Mesenteric fat pad (tissue), 1 donor: ENCODE measurements around the gene BRME1. TPM values are rescaled to one million over a fixed set of nuclear protein-coding genes. Genes with fewer than 3 reads are reported as not detected.
A peak's percentile ranks its signal among the peaks of the same experiment; 100 is the strongest.

Experiments used
- DNase-seq: peaks from one replicate; pipeline ENCODE4 v3.0.0-alpha.2; 2020; ENCODE audit warnings: low spot score
- total RNA-seq: library from RNA; stranded (reverse); fragmentation: NEBNext Ultra II Directional; extraction: Animal tissue kit (Norgen Biotek cat#: 25700); gene quantifications from one replicate; pipeline ENCODE4 v1.2.1, GENCODE V29; 2021
- donor health status: DM: yes; HTN: yes; CAD: no.

Gene BRME1
- total RNA-seq, 1 donor from 2014 or later, result 0.67 TPM

DNA sequence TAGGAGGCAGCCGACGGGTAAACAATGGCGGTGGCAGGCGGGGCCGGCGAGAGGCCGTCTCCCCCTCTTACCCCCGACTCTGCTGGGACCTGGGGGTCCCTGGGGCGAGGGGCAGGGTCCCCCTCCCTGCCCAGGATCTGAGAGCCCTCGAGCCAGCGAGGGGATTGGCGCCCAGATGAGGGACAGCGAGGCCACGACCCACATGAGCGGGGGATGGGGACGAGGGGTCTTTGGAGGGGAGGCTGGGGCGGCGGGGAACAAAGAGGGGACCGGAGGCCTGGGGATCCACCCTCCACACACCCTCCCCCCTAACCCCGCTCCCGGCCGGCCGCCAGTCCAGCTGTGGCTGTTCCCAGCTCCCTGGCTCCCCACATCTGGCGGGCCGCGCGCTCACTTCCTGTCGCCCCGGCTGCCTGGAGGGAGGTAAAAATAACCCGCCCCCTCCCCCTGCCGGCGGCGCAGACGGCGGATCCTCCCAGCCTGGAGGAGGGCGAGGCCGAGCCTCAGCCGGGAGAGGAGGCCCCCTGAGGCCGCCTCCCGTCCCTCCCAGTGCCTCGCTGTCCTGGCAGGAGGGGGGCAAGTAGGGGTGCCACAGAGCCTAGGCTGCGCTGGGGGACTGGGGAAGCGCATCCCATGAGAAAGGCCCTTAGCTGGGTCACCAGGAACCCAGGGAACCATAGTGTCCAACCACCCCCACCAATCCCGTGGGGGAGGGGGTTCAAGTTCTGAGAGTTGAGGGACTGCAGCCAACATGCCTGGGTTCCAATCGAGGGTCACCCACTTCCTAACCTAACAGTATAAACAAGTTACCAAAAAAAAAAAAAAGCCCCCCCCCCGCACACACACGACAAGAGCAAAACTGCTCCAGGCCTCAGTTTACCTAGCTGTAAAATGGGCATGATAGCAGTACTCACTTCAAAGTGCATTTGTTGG is 58.2 kb downstream of the BRME1 start:
- peak; percentile 97 for DNase-seq

DNA sequence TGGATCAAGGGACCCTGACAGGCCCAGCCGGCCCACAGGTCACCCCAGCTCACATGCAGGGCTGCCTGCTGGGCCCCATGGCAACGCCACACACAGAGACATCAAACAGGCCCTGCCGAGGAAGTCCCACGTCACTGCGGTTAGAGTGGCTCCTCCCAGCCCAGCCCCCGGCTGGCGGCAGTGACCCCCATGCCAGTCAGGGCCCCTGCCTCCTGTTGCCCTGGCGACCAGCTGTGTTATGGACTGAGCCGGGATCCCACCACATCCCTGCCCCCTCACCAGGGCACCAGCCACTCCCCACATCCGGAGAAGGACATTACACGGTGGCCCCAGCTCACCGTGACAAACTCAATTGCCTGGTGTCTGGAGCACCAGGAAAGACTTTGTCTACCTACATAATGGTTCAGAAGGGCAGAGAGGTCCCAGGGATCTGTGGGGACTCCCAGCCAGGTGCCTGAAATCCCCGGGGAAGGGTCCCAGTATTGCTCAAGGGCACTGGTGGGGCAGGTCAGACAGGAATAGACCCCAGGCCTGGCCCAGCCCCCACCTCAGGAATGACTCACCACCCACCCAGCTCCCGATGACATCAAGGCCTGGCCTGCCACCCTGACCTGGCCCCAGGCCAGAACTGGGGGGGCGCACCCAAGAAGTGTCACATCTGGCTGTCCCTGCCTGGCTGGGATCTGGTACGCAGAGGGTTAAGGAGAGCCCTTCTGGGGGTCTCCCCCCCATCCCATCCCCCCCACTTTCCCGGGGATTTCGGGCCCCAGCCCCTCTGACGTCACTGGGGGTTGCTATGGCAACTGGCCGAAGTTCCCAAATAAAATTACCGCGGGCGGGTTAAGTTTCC is 59.1 kb downstream of the BRME1 start:
- peak; percentile 96 for DNase-seq

DNA sequence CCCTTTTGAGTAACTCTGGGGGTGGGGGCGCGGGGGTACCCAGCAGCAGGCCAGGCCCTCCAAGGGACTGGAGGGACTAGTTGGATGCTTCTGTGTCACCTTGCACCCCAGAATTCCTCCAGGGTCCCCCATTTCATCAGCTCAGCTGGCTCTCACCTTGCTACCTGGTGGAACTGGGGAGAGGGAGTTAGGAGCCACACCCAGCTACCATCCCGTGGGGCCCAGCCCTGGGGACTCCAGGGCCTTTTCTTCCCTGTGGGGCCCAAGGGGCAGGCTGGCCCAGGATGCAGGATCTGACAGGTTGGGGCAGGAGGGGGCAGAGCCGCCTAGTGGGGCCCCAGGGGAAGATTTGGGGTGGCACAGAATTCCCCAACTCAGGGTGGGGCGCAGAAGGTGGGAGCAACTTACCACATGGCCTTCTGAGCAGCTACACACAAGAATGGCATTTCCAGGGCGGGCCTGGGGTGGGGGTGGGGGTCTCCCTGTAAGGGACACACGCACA is 61.7 kb downstream of the BRME1 start:
- no peak for DNase-seq

DNA sequence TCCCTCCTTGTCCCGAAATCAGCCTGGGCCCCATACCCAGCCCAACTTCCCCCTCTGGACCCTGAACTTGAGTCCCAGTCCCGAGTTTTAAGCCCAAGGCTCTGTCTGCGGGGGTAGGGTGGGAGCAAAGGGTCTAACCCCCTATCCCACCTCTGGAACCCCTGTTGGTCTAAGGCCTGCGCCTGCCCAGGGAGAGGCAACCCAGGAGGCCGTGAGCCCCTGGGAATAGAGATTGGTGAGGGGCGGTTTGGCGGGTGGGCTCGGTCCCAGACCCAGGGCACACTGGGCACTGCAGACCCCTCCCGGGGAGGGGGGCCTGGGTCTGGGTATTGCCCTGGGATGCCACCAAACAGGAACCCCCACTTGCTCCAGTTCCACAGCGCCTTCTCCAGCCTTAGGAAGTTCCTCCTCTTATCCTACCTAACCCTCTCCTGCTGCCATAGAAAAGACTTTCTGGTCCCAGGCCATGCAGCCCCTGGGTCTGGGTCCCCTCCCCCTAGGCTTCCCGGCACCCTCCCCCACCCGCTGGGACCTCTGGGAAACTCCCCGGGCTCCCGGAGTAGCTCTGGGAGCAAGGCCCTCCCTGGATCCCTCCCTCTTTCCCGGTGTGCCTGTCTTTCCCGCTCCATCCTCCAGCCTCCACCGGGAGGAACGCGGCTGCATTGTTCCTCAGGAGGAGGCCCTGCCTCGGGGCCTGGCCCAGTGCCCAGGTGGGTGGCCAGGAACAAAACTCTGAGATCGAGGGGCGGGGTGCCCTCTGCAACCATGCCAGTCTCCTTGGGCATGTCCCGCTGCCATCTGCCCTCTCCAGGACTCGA is 62.6 kb downstream of the BRME1 start:
- no peak for DNase-seq

DNA sequence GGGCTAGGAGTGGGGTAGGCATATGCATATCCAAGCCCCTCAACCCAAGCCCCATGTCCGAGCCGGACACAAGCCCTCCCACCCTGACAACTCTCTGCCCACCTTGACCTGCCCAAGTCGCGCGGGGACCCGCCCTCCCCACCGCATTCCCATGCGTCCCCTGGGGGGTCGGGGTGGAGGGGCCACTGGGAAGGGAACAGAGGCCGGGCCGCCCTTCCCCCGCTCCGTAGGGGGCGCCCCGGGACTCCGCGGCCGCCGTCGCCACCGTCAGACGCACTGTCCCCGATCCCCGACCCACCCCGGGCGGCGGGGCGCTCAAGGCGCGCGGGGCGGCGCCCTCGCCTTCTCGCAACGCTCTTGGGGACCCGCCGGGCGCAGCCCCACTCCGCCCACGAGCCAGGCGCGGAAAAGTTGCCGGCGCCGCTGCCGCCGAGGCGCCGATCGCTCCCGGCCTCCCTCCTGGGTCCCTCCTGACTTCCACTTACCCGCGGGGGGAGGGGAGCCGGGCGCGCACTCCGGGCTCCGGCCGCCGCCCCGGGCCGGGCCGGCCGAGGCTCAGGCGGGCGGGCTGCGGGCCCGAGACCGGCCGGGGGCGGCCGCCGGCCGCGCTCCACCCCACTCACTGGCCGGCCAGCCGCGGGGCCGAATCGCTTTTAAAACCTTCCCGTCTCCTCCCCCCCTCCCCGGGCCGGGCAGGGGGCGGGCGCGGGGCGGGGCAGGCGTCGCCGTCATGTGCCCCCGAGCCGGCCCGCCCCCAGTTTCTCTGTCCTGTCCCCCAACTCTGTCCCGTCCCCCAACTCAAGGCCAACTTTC is 63.4 kb downstream of the BRME1 start:
- no peak for DNase-seq

DNA sequence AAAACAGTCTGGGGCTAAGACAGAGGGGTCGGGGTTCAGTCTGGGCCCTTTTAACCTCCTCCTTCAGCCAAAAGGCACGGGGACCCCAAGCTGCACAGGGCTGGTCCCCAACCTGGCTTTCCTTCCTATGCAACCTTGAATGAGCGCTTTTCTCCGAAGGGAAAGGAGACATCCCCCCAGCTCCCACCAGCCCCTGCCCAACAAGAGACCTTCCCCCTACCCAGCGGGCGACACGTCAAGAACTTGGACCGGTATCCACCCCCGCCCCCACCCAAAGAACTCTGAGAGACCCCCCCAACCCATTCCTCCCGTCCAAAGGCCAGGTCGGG is 64.0 kb downstream of the BRME1 start:
- DNase-seq, result no peak

DNA sequence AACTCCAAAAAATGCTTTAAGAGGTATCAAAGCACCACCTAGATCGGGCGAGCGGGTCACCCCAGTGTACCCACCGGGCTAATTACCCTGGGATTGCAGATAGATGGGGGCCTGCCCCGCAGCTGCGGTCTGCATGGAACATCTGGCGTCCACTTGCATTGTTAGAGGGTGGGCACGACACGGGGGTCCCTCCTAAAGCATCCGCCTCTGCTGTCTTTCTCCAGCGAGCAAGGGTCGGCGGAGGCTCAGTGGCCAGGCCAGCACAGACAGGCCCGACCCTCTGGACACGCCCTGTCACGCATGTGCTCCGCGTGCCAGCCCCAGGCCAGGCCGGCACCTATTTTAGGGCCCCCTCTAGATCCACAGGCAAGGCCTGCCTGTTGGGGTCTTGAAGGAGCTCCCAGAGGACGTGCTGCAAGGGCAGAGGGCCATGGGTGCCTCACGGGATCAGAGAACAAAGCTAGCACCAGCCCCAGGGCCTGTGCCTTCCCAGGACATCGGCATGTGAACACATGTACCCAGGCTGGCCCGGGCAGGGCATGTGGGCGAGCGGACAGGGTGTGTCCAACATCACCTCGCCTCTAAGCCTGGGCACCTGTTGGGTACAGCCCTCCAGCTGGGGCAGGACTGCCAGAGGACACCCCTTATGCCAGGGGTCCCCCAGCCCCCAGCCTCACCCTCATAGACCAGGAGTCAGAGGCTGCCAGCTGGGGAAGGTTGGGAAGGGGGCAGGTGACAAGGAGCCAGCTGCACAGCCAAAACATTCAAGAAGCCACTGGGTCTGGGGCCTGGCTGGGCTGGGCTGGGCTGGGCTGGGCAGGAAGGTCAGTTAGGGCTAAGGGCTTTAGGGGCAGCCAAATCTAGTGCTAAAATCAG is 64.6 kb downstream of the BRME1 start:
- DNase-seq, result no peak

DNA sequence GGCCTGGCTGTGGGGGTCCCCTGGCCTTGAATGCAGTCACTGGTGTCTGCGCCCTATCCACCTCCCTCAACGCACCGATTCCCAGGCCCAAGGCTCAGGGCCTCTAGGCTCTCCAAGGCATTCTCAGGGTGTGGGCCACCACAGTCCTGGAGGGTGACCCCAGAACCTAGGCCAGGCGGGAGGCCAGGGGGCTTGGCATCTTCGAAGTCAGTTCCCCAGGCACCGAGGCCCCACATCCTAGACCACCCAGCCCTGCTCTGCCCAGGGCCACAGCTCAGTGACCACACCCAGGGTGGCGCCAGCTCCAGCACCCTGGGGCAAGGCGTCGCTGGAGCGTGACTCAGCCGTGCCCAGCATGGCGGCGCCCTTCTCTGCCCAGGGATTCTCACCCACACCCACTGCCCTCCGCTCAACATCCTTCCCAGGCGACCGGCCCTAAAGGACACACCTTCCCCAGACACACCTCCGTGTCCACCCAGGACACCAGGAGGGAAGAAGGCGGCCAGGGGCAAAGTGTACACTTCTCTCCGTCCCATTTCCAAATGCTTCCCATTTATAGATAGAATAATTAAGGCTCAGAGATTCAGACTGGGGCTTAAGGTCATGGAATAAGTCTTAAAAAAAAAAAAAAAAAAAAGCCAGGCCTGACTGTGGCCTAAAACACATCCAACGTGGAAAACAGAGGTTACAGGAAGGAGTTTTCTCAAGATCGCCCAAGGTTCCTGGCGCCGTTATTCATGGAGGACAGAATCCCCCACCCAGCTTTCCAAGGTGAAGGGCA is 65.4 kb downstream of the BRME1 start:
- DNase-seq, result no peak

DNA sequence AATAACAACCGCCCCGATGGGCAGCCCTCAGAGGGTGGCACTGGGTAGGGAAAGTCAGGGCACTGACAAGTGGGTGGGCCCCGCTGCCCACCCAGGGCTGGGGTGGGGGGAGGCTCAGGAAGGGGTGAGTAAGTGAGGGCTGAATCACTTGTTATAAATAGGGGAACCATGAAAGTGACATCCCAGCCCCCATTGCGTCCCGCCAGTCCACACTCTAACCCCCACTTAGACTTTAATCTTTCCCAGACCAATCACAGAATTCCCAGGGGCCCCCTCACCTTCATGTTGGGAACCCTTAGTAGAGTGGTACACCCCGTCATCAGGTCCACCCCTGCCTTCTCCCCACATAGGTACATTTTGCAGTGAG is 66.0 kb downstream of the BRME1 start:
- no peak for DNase-seq

DNA sequence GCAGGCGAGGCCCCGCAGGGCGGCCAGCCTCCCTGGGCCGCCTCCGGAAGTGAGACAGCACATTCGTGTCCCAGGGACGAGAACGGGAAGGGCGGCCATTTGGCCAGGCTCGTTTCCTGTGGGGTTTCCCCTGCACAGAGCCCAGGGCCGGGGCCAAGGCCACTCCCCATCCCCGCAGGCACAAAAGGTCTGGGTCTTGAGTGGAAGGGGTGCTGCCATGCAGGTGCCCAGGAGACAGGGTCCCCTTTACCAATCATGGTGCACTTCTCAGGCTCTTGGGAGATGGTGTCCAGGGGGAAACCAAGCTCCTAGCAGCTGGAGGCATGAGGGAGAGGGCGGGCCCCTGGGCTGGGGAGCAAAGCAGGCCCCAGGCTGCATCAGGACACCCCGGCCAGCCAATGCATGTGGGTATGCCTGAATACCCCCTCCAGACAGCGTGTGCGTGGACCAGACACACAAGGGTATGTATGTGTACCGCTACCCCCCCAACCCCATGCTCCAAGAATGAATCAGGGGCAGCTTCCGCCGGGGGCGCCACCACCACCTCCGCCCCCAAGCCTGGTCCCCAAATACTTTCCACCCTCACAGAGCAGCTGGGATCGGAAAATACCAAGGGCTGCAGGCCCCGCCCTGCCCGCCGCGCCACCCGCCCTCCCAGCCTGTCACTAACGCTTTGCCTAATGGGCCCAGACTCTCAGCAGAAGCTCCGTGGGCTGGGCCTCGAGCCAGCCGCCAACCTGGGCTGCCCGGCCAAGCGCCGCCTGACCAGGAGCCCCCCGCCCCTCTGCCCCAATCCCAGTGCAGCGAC is 66.6 kb downstream of the BRME1 start:
- DNase-seq, result peak; percentile 97

DNA sequence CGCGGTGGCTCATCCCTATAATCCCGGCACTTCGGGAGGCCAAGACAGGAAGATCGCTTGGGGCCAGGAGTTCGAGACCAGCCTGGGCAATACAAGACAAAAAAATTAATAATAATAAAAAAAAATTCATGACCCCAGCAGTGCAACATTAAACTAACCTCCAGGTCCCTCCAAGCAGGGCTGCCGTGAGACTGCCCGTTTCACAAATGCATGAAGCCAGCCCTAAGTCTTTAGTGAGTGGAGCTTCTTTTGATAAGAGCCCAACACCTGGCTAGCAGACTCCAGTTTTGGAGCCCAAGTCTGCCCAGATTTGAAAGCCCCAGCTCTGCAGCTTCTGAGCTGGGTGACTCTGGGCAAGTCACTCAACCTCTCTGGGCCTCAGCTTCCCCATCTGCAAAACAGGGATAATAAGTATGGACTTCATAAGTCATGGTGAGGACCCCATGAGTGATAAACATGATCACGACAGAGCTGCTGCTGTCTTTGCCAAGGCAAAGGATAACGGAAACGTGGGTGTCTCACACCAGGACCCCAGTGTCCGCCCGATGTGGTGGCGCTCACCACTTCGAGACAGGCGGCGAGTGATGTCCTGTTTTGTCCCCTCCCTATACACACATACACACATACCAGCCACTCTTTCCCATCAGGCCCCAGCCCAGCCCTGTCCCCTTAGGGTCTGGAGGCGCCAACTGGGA is 67.3 kb downstream of the BRME1 start:
- no peak for DNase-seq

DNA sequence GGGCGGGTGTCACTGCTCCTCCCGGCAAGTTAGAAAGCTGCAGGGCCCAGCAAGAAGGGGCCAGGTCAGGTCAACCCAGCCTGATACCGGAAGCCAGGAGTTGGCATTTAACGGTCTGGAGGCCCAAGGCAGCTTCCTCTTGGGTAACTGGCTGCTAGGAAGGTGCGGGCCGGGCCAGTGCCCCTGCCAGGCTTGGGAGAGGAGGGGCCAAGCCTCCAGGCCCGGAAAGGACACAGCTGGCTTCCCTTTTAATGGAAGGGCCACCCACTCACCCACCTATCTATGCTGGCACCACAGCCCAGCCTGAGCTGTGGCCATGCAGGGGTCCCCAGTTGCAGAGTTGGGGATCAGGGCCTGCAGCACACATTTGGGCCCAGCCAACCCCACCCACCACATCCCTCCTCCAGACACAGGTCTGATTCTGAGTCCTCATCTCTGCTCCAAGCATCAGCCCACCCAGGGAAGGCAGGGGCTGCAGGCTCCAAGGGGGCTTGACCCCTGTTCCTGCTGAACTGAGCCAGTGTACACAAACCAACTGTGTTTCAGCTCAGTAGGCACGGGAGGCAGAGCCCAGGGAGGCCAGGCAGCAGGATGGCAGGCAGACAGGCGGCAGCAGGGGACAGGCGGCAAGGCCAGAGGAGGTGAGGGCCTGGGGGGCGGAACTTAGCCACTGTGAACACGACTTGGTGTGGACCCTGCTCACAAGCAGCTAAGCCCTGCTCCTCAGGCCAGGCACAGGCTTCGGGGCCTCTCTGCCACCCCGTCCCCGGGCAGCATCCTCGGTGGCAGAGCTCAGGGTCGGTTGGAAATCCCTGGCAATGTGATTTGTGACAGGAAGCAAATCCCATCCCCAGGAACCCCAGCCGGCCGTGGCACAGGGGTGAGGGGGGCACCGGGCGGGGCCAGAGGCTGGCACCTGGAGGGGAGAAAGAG is 69.9 kb downstream of the BRME1 start:
- DNase-seq, result no peak

DNA sequence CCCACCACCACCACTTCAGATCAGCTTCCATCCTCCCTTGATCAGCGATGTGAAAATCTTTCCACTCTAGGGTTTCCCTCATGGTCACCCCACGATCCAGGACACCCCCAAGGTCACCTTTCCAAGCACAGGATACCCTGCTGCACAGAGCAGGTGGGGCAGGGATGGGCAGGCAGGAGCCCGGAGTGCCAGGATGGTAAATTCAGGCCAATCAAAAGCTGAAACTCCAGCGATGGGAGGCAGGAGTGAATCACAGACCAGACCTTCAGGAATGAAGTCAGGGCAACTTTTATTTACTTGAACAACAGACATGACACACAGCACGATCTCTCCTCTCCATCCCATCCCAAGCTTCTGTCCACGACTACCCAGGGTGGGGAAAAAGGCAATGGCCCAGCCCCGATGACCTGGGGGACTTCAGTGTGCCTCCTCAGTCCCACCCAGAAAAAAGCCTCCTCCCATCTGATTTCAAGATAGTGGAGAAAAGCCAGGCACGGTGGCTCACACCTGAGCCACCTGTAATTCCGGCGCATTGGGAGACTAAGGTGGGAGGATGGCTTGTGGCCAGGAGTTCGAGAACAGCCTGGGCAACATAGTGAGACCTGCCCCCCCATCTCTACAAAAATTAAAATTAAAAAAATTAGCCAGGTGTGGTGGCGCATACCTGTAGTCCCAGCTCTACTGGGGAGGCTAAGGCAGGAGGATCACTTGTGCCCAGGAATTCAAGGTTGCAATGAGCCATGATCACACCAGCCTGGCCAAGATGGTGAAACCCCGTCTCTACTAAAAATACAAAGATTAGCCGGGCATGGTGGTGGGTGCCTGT is 71.5 kb downstream of the BRME1 start:
- no peak for DNase-seq

DNA sequence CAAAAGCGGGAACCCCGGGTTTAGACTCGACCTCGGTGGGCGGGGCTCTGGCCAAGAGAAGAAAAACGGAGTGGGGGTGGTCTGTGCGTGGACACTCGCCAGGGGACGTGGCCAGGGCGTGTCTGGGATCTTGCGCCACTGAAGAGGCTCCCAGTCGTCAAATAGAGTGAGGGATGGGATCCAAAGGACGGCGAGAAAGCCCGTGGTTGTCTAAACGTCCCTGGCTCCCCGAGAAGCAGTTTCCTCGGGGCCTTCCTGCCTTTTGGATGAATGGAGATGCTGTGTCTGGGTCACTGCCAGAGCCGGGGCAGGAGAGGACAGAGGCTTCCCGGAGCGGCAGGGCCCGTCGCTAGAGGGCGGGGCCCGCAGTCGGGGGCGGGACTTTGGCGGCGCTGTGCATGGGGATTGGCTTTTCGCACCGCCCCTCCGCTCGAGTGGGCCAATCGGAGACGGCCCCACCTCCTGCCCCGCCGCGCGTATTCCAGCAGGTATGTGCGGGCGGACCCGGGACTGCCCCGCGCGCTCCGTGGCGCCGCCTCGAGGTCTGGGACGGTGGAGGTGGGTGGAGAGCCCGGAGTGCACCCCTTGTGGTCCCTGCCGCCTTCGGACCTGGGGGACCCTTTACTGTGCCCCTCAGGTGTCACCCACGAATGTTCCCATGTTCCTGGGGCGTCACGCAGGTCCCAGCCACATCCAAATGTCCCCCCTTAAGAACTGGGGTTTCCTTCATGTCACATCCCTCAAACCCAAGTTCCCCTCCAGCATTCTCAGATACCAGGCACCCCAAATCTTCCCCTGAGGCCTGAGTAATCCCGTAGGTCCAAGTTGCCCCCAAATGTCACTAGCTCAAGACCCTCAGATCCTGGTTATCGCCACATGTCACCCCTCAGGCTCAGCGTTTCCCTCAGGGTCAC is 72.3 kb downstream of the BRME1 start:
- DNase-seq, result peak; percentile 98
